ENCODE measurements around the gene DSP.

GRCh38 chr6:7588506-7588905 is 47.0 kb downstream of the DSP start:
- TF ChIP-seq CTCF (optimal IDR thresholded peaks at IDR 0.05 in 1 of 3, IDR thresholded peaks at IDR 0.05 in 1 of 3, conservative IDR thresholded peaks at IDR 0.05 in 1 of 3; ENCODE audit: extremely low read depth in 1 of 3, insufficient read depth in 2 of 3, low read length in 3 of 3) (no peak), EZH2 (IDR thresholded peaks at IDR 0.05; ENCODE audit: low read length) (no peak)

All from keratinocyte (primary cell).